SIG-M5 treated with dmso at 0.1 percent for 504 hours (cell line): ENCODE measurements around the gene PGAP3.

Experiments used
- DNase-seq: peaks from one replicate; lab custom pipeline; 2025; ENCODE audit not compliant: unreplicated experiment; lab: John Stamatoyannopoulos, UW

Gene PGAP3

GRCh38 chr17:39660397-39661385 lies 27.2 kb downstream of the PGAP3 start:
- no peak for DNase-seq

- DNase-seq, result no peak
Measured at GRCh38 chr17:39660011-39660360, 27.9 kb downstream of the PGAP3 start.

GRCh38 chr17:39659279-39660010 lies 28.4 kb downstream of the PGAP3 start:
- DNase-seq, result peak; percentile 37

GRCh38 chr17:39658760-39659159 lies 29.1 kb downstream of the PGAP3 start:
- no peak for DNase-seq

GRCh38 chr17:39658346-39658745 lies 29.5 kb downstream of the PGAP3 start:
- no peak for DNase-seq

GRCh38 chr17:39655105-39655504 lies 32.8 kb downstream of the PGAP3 start:
- no peak for DNase-seq

- peak; percentile 58 for DNase-seq
Measured at GRCh38 chr17:39653662-39654331, 34.1 kb downstream of the PGAP3 start.

- DNase-seq, result no peak
Measured at GRCh38 chr17:39653316-39653661, 34.6 kb downstream of the PGAP3 start.

- DNase-seq, result no peak
Measured at GRCh38 chr17:39652587-39653315, 35.1 kb downstream of the PGAP3 start.

GRCh38 chr17:39651923-39652586 lies 35.8 kb downstream of the PGAP3 start:
- no peak for DNase-seq

GRCh38 chr17:39650121-39650579 lies 37.7 kb downstream of the PGAP3 start:
- DNase-seq, result no peak

GRCh38 chr17:39648616-39649366 lies 39.1 kb downstream of the PGAP3 start:
- DNase-seq, result no peak

- DNase-seq, result no peak
Measured at GRCh38 chr17:39647256-39647655, 40.6 kb downstream of the PGAP3 start.

GRCh38 chr17:39643271-39643670 lies 44.6 kb downstream of the PGAP3 start:
- no peak for DNase-seq

- no peak for DNase-seq
Measured at GRCh38 chr17:39642291-39643074, 45.4 kb downstream of the PGAP3 start.

- no peak for DNase-seq
Measured at GRCh38 chr17:39641883-39642282, 46.0 kb downstream of the PGAP3 start.

- DNase-seq, result no peak
Measured at GRCh38 chr17:39641097-39641496, 46.8 kb downstream of the PGAP3 start.

- no peak for DNase-seq
Measured at GRCh38 chr17:39640591-39641031, 47.2 kb downstream of the PGAP3 start.
